GM19324 (cell line): ENCODE data around the gene STIM1.
"Not testable (repeated sequence)": the region's sequence is repeated elsewhere in the genome, so short reads cannot be mapped to it uniquely, and the experiment has no call there.

ENCODE experiments used
- ATAC-seq: cut with Tn5 transposase; IDR thresholded peaks from one replicate; pipeline ENCODE4 v1.9.1; 2021; ENCODE audit warnings: mild to moderate bottlenecking, moderate library complexity; ENCODE audit not compliant: unreplicated experiment, low FRiP score

STIM1 gene

GRCh38 chr11:3853899-3854659 is 1.4 kb upstream of the STIM1 start:
- peak; percentile 27 for ATAC-seq

GRCh38 chr11:3854660-3854976 is 846 bp upstream of the STIM1 start:
- peak; percentile 2 for ATAC-seq

DNA sequence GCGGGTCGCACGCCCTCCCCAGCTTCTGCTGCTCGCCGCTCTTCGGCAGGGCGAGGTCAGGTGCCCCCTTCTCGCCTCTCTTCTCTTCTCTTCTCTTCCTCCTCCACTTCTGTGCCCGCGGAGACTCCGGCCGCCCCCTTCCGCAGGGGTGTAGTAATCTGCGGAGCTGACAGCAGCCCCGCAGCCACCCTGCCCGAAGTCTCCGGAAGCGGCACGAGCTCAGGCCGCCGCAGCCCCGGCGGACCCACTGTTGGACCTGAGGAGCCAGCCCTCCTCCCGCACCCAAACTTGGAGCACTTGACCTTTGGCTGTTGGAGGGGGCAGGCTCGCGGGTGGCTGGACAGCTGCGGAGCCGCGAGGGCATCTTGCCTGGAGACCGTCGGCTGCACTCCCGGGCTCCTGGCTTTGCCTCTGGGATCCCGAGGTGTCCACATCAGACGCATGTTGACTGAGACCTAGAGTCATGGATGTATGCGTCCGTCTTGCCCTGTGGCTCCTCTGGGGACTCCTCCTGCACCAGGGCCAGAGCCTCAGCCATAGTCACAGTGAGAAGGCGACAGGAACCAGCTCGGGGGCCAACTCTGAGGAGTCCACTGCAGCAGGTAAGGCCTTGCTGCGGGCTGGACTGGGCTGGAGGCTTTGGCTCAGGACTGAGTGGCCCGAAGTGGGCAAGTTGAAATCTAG is 486 bp downstream of the STIM1 start:
- peak; percentile 24 for ATAC-seq

DNA sequence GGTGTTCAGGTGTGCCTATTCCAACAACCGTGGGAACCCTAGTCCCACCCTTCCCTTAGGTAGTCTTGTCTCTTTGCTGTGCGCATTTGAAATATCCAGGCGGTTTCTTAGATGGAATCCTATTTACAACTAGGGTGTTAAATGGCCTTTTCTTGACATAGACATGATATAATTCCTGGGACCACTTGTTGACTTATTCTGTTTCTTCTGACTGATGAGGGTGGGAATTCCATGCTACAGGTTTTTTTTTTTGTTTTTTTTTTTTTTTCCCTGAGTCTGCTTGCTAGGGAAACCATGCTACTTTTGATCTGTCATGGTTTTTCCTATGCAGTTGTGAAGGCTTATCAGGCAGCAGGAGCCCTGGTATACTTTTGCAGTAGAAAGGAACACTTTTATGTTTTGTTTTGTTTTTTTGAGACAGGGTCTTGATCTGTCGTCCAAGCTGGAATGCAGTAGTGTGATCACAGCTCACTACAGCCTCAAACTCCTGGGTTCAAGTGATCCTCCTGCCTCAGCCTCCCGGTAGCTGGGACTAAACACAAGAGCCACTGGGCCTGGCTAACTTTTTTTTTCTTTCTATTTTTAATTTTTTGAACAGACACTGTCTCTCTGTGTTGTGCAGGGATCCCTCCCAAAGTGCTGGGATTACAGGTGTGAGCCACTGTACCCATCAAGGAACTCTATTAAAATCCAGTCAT is 1.5 kb downstream of the STIM1 start:
- no peak for ATAC-seq

DNA sequence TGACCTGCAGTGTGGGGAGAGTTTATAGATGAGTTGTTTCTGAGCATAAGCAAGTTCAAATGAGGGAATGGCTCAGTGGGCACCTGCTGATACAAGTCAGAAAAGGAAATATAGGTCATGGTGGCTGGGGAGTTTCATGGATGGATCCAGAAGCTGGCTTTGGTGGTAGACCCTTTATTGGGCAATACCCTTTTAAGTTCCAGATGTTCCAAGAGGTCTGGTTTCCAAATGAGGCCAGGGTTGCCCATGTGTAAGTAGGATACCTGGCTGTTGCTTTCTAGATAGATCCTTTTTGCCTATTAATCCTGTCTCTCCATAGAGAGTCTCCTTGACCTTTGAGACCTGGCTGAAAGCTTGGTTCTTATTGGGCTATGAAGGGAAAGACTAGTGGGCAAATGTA is 2.2 kb downstream of the STIM1 start:
- ATAC-seq, result no peak

- ATAC-seq, result no peak
Observed at GRCh38 chr11:3859373-3859881, 4.0 kb downstream of the STIM1 start.

- ATAC-seq, result no peak
Observed at GRCh38 chr11:3860375-3860774, 4.9 kb downstream of the STIM1 start.

DNA sequence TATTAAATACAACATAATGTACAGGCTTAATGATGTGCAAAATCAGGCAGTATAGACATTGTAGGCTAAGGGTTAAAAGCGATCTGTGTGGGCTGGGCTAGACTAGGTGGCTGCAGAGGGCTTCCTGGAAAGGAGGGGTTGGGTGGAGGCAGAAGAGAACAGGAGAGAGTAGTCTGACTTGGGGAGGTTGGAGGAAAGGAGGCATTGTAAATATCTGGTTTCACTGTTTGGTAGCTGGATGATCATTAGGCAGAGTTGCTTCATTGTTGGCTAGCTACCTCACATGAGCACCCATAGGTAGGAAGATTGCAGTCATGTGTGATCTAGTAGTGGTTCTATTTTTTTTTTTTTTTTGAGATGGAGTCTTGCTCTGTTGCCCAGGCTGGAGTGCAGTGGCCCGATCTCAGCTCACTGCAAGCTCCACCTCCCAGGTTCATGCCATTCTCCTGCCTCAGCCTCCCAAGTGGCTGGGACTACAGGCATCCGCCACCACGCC is 5.5 kb downstream of the STIM1 start:
- ATAC-seq, result not testable (repeated sequence)

- no peak for ATAC-seq
Observed at GRCh38 chr11:3861683-3862082, 6.2 kb downstream of the STIM1 start.

GRCh38 chr11:3865388-3866193 is 10.1 kb downstream of the STIM1 start:
- no peak for ATAC-seq

GRCh38 chr11:3866206-3866605 is 10.7 kb downstream of the STIM1 start:
- ATAC-seq, result no peak

GRCh38 chr11:3866836-3867208 is 11.4 kb downstream of the STIM1 start:
- ATAC-seq, result no peak

- ATAC-seq, result no peak
Observed at GRCh38 chr11:3867209-3868091, 12.0 kb downstream of the STIM1 start.

DNA sequence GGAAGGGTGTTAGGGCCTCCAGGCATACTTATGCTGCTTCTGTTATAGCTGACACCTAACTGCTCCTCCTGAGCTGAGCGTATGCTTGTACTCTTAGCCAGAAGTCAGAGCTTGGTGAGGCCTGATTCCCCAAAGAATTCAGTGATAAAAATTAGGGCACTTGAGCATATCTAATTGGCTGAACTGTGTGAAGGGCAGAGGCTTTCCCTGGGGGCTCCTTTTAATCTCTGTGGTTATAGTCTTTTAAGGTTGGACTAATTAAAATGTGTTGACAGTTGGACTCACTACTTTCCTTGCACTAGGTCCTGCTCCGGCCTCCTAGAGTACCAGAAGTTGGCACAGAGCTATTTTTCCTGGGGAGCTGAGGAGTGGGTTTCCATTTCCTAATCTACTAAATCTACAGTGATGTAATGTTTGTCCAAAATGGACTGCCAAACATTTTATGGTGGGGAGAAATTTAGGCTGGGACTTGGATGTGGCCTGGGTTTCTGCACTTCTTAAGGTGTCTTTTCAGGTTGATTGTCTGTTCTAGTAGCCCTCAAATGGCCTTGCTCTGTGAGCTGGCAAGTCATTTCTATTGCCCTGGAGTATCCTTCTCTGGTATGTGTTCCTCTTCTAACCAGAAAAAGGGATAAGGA is 18.4 kb downstream of the STIM1 start:
- ATAC-seq, result no peak

GRCh38 chr11:3876613-3877012 is 21.1 kb downstream of the STIM1 start:
- ATAC-seq, result no peak

DNA sequence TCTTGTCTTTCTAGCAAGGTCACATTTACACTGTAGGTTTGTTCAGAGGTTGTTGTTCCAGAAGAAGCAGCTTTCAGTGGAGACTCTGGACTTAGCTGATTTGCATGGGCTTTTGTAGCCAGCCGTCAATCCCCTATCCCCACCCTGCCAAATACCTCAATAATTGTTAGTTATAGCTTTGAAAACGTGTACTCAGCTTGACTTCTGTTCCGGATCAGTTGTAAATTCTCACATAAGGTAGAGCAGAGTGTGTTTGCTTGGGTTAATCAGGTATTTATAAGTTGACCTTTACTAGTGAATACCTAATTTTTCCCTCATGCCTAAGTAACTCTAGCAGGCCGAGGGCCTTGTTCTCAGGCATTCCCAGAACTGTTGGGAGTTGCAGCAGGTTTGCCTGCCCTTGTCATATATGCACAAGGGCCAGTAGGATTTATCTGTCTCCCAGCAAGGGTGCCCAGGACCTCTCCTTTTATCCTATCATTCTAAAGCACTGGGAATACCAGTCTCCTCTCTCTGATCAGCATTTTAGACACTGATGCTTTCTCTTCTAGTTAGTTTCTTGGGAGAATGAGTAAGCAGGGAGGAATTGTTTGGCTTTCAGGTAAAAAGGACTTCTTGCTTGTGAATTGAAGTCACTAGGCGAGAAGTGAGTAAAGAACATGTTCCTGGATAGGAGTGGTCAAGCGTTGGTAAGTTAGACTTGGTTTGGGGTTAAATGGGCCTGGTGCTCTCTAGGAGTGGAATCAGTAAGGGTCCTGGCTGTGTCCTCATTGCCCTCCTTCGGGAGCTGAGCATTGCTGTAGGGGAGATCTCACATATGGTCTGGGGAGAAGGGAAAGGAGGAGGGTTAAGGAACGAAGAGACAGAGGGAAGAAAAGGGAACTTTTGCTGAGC is 22.1 kb downstream of the STIM1 start:
- no peak for ATAC-seq

GRCh38 chr11:3878258-3878584 is 22.8 kb downstream of the STIM1 start:
- ATAC-seq, result no peak
